BE2C (cell line): ENCODE measurements around the gene OR10H4.

Experiments used
- DNase-seq: peaks from one replicate; pipeline ENCODE4 v3.0.0-alpha.2; 2020
- H3K27me3 ChIP-seq: fragments of 250-450 bp; sonication (Bioruptor Pico); 2 replicates; pipeline ENCODE4 v1.5.1; 2020; ENCODE audit warnings: mild to moderate bottlenecking
- H3K36me3 ChIP-seq: fragments of 250-450 bp; sonication (Bioruptor Pico); 2 replicates; pipeline ENCODE4 v1.5.1; 2020; ENCODE audit warnings: mild to moderate bottlenecking
- H3K4me1 ChIP-seq: fragments of 250-450 bp; sonication (Bioruptor Pico); 2 replicates; pipeline ENCODE4 v1.5.1; 2020
- H3K4me3 ChIP-seq: 2 replicates; pipeline ENCODE4 v1.5.1; 2011; ENCODE audit warnings: low read depth, low read length
- H3K9me3 ChIP-seq: fragments of 250-450 bp; sonication (Bioruptor Pico); 2 replicates; pipeline ENCODE4 v1.5.1; 2020
- CTCF ChIP-seq: IDR thresholded peaks from 2 replicates; pipeline ENCODE4 v1.5.1; 2012; ENCODE audit warnings: mild to moderate bottlenecking, low read depth, low read length

OR10H4 gene

DNA sequence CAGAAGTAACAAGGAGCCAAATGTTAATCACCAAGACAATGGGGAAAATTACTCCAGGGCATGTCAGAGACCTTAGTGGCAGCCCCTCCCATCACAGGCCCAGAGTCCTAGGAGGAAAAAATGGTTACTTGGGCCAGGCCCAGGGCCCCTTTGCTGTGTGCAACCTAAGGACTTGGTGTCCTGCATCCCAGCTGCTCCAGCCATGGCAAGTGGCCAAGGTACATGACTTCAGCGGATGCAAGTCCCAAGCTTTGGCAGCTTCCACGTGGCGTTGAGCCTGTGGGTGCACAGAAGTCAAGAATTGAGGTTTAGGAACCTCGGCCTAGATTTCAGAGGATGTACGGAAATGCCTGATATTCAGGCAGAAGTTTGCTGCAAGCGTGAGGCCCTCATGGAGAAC, 46.7 kb downstream of the OR10H4 start:
- H3K27me3 ChIP-seq: no peaks in the 10 kb centered on the region
- H3K9me3 ChIP-seq: no peaks in the 10 kb centered on the region
- H3K4me3 ChIP-seq: no peak overlapping the region
- TF ChIP-seq CTCF: no peak
- no peaks in the 10 kb centered on the region for H3K36me3 ChIP-seq
- no peaks in the 10 kb centered on the region for H3K4me1 ChIP-seq
- no peak for DNase-seq

DNA sequence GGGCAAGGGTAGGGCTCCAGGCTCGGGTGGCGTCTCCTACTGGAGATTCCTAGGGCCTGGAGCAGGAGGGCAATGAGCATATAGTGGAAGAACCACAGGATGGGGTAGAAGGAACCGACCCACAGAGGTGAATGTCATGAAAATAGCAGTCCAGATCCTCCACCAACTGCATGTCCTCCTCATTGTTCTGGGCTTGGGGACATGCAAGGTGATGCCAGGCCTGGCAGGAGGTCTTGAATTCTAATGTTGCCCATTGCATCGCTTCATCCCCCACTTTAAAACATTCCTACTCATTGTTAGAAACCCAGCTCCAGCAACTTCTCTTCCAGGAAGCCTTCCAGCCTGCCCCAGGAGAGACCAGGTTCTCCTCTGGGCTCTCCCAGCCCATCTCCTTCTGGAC, 49.4 kb downstream of the OR10H4 start:
- Histone ChIP-seq H3K4me3 (no peak overlapping the region), H3K36me3 (no peaks in the 10 kb centered on the region), H3K27me3 (no peaks in the 10 kb centered on the region), H3K9me3 (no peaks in the 10 kb centered on the region), H3K4me1 (no peaks in the 10 kb centered on the region)
- DNase-seq: no peak
- TF ChIP-seq CTCF: no peak
